GM23338 (cell line): ENCODE data around the gene ATP8A2. TPM values are rescaled to one million over a fixed set of nuclear protein-coding genes. Genes with fewer than 3 reads are reported as not detected.

ENCODE experiments used
- ATAC-seq: fragments of 200-7000 bp; cut with Tn5 transposase; 3 replicates; pipeline ENCODE4 v1.9.1; 2020
- DNase-seq: peaks from one replicate; pipeline ENCODE4 v3.0.0-alpha.2; 2015; ENCODE audit warnings: low spot score
- H2AFZ ChIP-seq: fragments of 200-600 bp; sonication (generic); 2 replicates; pipeline ENCODE4 v1.8.0; 2016; ENCODE audit warnings: antibody characterized with exemption, mild to moderate bottlenecking, moderate library complexity
- H3F3A ChIP-seq: fragments of 200-600 bp; sonication (generic); replicated peaks from 2 replicates; pipeline ENCODE4 v1.8.0; 2017; ENCODE audit warnings: antibody characterized with exemption, mixed run types, low read depth
- H3K27ac ChIP-seq: fragments of 200-600 bp; sonication (generic); 2 replicates; pipeline ENCODE4 v1.6.1; 2016; ENCODE audit warnings: low read depth
- H3K27me3 ChIP-seq: fragments of 200-600 bp; sonication (generic); 2 replicates; pipeline ENCODE4 v1.8.0; 2016; ENCODE audit warnings: mild to moderate bottlenecking, mixed run types, moderate library complexity; ENCODE audit not compliant: insufficient read depth
- H3K36me3 ChIP-seq: fragments of 200-600 bp; sonication (generic); 2 replicates; pipeline ENCODE4 v1.8.0; 2016; ENCODE audit warnings: mild to moderate bottlenecking; ENCODE audit not compliant: insufficient read depth
- H3K4me1 ChIP-seq: fragments of 200-600 bp; sonication (generic); 2 replicates; pipeline ENCODE4 v1.8.0; 2016; ENCODE audit warnings: mild to moderate bottlenecking, moderate library complexity; ENCODE audit not compliant: insufficient read depth
- H3K4me2 ChIP-seq: fragments of 200-600 bp; sonication (generic); 2 replicates; pipeline ENCODE4 v1.7.1; 2017; ENCODE audit warnings: mixed run types
- H3K4me3 ChIP-seq: fragments of 200-600 bp; sonication (generic); 2 replicates; pipeline ENCODE4 v1.6.1; 2016; ENCODE audit warnings: mixed run types
- H3K79me2 ChIP-seq: fragments of 200-600 bp; sonication (generic); replicated peaks from 2 replicates; pipeline ENCODE4 v1.8.0; 2017; ENCODE audit warnings: mild to moderate bottlenecking; ENCODE audit not compliant: insufficient read depth
- H3K9me2 ChIP-seq: fragments of 200-600 bp; sonication (generic); 2 replicates; pipeline ENCODE4 v1.8.0; 2017; ENCODE audit not compliant: insufficient read depth
- H4K20me1 ChIP-seq: fragments of 200-600 bp; sonication (generic); replicated peaks from 2 replicates; pipeline ENCODE4 v1.8.0; 2017; ENCODE audit warnings: mild to moderate bottlenecking; ENCODE audit not compliant: insufficient read depth
- H3K27ac Mint-ChIP-seq: 2 replicates; pipeline ENCODE4 v1.8.0; 2020; ENCODE audit warnings: inconsistent platforms, mild to moderate bottlenecking, moderate library complexity, mixed read lengths
- H3K27me3 Mint-ChIP-seq: 3 replicates; pipeline ENCODE4 v1.8.0; 2022; ENCODE audit warnings: low read depth, mild to moderate bottlenecking, moderate library complexity, mixed read lengths, inconsistent platforms; ENCODE audit not compliant: insufficient read depth, poor library complexity
- H3K36me3 Mint-ChIP-seq: 3 replicates; pipeline ENCODE4 v1.8.0; 2021; ENCODE audit warnings: low read depth, mild to moderate bottlenecking, inconsistent platforms, moderate library complexity, mixed read lengths
- H3K4me1 Mint-ChIP-seq: 3 replicates; pipeline ENCODE4 v1.8.0; 2020; ENCODE audit warnings: mild to moderate bottlenecking, inconsistent platforms, mixed read lengths
- H3K4me3 Mint-ChIP-seq: 3 replicates; pipeline ENCODE4 v1.8.0; 2021; ENCODE audit warnings: moderate library complexity, mild to moderate bottlenecking, inconsistent platforms, mixed read lengths
- H3K9me3 Mint-ChIP-seq: 3 replicates; pipeline ENCODE4 v1.8.0; 2020; ENCODE audit warnings: moderate library complexity, mild to moderate bottlenecking, inconsistent platforms, mixed read lengths
- CREB1 ChIP-seq: fragments of 250-450 bp; sonication (Bioruptor Pico); IDR thresholded peaks from 2 replicates; pipeline ENCODE4 v1.5.0; 2020; ENCODE audit warnings: low read depth, mild to moderate bottlenecking, moderate library complexity
- CTCF ChIP-seq, 2 experiments: fragments of 200-600 bp in 1 of 2; sonication (generic) in 1 of 2; conservative IDR thresholded peaks; 2 replicates each; pipeline versions ENCODE4 v1.5.1 to v1.6.1; 2016 to 2017; ENCODE audit warnings: antibody characterized with exemption in 2 of 2, low read depth in 2 of 2, mild to moderate bottlenecking in 2 of 2, moderate library complexity in 1 of 2
- EZH2phosphoT487 ChIP-seq: fragments of 200-600 bp; sonication (generic); IDR thresholded peaks from one replicate; pipeline ENCODE4 v1.8.1; 2018; ENCODE audit warnings: antibody characterized with exemption; ENCODE audit not compliant: unreplicated experiment
- NANOG ChIP-seq: IDR thresholded peaks from 2 replicates; pipeline ENCODE4 v1.6.1; 2016; ENCODE audit warnings: antibody characterized with exemption, borderline replicate concordance
- POLR2AphosphoS5 ChIP-seq: IDR thresholded peaks from 2 replicates; pipeline ENCODE4 v1.6.1; 2016; ENCODE audit warnings: antibody characterized with exemption, low read depth
- REST ChIP-seq: IDR thresholded peaks from one replicate; pipeline ENCODE4 v1.6.1; 2018; ENCODE audit warnings: antibody characterized with exemption; ENCODE audit not compliant: unreplicated experiment
- STAT1 ChIP-seq: IDR thresholded peaks from one replicate; pipeline ENCODE4 v1.6.1; 2016; ENCODE audit warnings: antibody characterized with exemption; ENCODE audit not compliant: unreplicated experiment
- ZNF114 ChIP-seq: fragments of 250-450 bp; sonication (Bioruptor Pico); IDR thresholded peaks from 2 replicates; pipeline ENCODE4 v1.5.0; 2020; ENCODE audit warnings: mild to moderate bottlenecking, moderate library complexity
- ZNF331 ChIP-seq: fragments of 250-450 bp; sonication (Bioruptor Pico); IDR thresholded peaks from 2 replicates; pipeline ENCODE4 v1.5.0; 2020; ENCODE audit warnings: low read depth, mild to moderate bottlenecking, moderate library complexity
- polyA plus RNA-seq: library from polyadenylated mRNA; unstranded; fragments of >200 nt; fragmentation: Nextera tagmentation; extraction: Ambion mirVana; gene quantifications from 2 replicates; pipeline ENCODE4 v1.2.1, GENCODE V29; 2016
- total RNA-seq: library from RNA; depleted of rRNA; stranded (reverse); fragments of >200 nt; shearing (Covaris generic); gene quantifications from 2 replicates; pipeline ENCODE4 v1.2.3, GENCODE V29; 2014

ATP8A2 gene
- total and polyA plus RNA-seq, 2 experiments from 2014 or later: 5.7 to 8.8 TPM

DNA sequence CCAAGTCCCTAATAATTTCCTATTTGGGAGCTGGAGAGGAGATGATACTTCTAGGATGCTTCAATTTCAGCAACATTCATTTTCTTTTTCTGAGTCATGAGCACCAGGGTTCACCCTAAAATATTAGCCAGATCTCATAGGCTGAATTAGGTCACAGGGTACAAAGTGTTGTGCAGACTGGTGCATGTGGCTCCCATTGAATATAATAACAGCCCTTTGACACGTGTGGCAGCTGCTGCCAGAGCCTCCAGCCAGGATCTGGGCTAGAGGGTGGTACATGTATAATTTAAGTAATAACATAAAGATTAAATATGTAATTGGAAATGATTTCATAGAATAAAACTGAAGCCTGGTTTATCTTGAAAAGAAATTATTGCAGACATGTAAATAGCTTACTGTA lies 244.9 kb downstream of the ATP8A2 start:
- no peak overlapping the region for H3K4me2 ChIP-seq
- no peaks in the 10 kb centered on the region for H3K9me3 Mint-ChIP-seq
- H3K27me3 ChIP-seq: no peaks in the 10 kb centered on the region
- H3K27ac Mint-ChIP-seq: no peak overlapping the region
- H3K36me3 Mint-ChIP-seq: peaks cover 3% of the 10 kb centered on the region; the same call in 1 of the 3 replicates
- no peaks in the 10 kb centered on the region for H3F3A ChIP-seq
- 0 out of 2 replicates have a peak, but pooled peaks cover 6% of the 10 kb centered on the region for H3K9me2 ChIP-seq
- ATAC-seq (no peak), DNase-seq (no peak)
- peaks cover 4% of the 10 kb centered on the region; the same call in 2 of the 3 replicates for H3K4me1 Mint-ChIP-seq
- no peaks in the 10 kb centered on the region for H3K4me1 ChIP-seq
- no peak overlapping the region for H3K4me3 Mint-ChIP-seq
- no peak overlapping the region for H3K27ac ChIP-seq
- no peaks in the 10 kb centered on the region for H4K20me1 ChIP-seq
- TF ChIP-seq ZNF331 (CRISPR knock-in tag) (no peak), CREB1 (no peak), POLR2AphosphoS5 (no peak)
- H3K36me3 ChIP-seq: no peaks in the 10 kb centered on the region
- no peaks in the 10 kb centered on the region for H3K27me3 Mint-ChIP-seq
- H3K79me2 ChIP-seq: no peaks in the 10 kb centered on the region
- no peak overlapping the region for H3K4me3 ChIP-seq
- no peak overlapping the region for H2AFZ ChIP-seq

- Histone ChIP-seq H3K4me2 (no peak overlapping the region), H3K27ac (no peak overlapping the region), H4K20me1 (no peaks in the 10 kb centered on the region), H2AFZ (no peak overlapping the region), H3F3A (no peaks in the 10 kb centered on the region), H3K4me3 (no peak overlapping the region), H3K79me2 (no peaks in the 10 kb centered on the region), H3K4me1 (no peaks in the 10 kb centered on the region), H3K9me2 (no peaks in the 10 kb centered on the region), H3K27me3 (no peaks in the 10 kb centered on the region), H3K36me3 (no peaks in the 10 kb centered on the region)
- DNase-seq (no peak), ATAC-seq (no peak)
- TF ChIP-seq STAT1: no peak
- no peak for TF ChIP-seq POLR2AphosphoS5
- TF ChIP-seq ZNF331 (CRISPR knock-in tag): no peak
- no peak for TF ChIP-seq EZH2phosphoT487
- Mint-ChIP-seq H3K4me1 (peaks cover 4% of the 10 kb centered on the region; the same call in 2 of the 3 replicates), H3K27ac (no peak overlapping the region), H3K36me3 (peaks cover 3% of the 10 kb centered on the region; the same call in 1 of the 3 replicates), H3K9me3 (no peaks in the 10 kb centered on the region), H3K27me3 (no peaks in the 10 kb centered on the region), H3K4me3 (no peak overlapping the region)
Observed at GRCh38 chr13:25619897-25620296, 248.1 kb downstream of the ATP8A2 start.

DNA sequence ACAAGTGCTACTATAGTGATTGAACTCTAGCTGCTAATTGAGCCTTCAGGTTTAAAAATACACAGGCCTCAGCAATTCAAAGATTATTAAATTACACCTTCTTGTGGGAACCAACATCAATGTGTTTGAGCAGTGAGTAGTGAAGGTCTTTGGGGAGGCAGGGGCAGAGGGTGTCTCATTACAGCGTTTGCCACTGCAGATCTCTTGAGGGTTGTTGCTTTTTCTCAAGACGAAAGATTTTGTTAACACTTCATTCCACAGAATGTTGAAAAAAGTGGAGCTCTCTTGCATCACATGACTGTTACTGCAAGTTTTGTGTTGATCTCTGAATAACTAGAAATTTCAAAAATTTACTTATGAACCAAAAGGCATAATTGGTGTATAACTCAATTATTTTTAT lies 253.6 kb downstream of the ATP8A2 start:
- Mint-ChIP-seq H3K4me3 (no peak overlapping the region), H3K27me3 (no peaks in the 10 kb centered on the region), H3K9me3 (peaks cover 3% of the 10 kb centered on the region; the same call in 2 of the 3 replicates)

More for the DNA sequence above, 253.6 kb downstream of the ATP8A2 start:
- no peaks in the 10 kb centered on the region for H4K20me1 ChIP-seq
- H3K4me1 ChIP-seq: no peaks in the 10 kb centered on the region
- H3K79me2 ChIP-seq: no peaks in the 10 kb centered on the region
- no peaks in the 10 kb centered on the region for H3K27me3 ChIP-seq
- no peak overlapping the region for H3K4me3 ChIP-seq
- H3K27ac ChIP-seq: no peak overlapping the region
- H2AFZ ChIP-seq: no peak overlapping the region
- ATAC-seq: no peak
- H3F3A ChIP-seq: no peaks in the 10 kb centered on the region
- Mint-ChIP-seq H3K36me3 (no peaks in the 10 kb centered on the region; the same call in 2 of the 3 replicates), H3K27ac (no peak overlapping the region), H3K4me1 (peaks cover 2% of the 10 kb centered on the region; the same call in 1 of the 3 replicates)
- H3K4me2 ChIP-seq: no peak overlapping the region
- DNase-seq: no peak
- no peaks in the 10 kb centered on the region; the same call in 1 of the 2 replicates for H3K9me2 ChIP-seq
- H3K36me3 ChIP-seq: no peaks in the 10 kb centered on the region
- TF ChIP-seq REST: no peak
- no peak for TF ChIP-seq POLR2AphosphoS5
- TF ChIP-seq NANOG: no peak
- TF ChIP-seq ZNF114: no peak
- no peak for TF ChIP-seq CTCF (conservative IDR thresholded peaks at IDR 0.05; ENCODE audit: low read depth in 2 of 2)
- TF ChIP-seq CREB1: no peak
